ENCODE data around the gene TNFRSF19.

Gene TNFRSF19

GRCh38 chr13:23608701-23609413, 38.6 kb downstream of the TNFRSF19 start:
- no peak for DNase-seq

GRCh38 chr13:23609414-23609760, 39.2 kb downstream of the TNFRSF19 start:
- no peak for DNase-seq

- no peak for DNase-seq
Observed at GRCh38 chr13:23609874-23610576, 39.8 kb downstream of the TNFRSF19 start.

- DNase-seq = no peak
Observed at GRCh38 chr13:23610966-23611491, 40.8 kb downstream of the TNFRSF19 start.

- no peak for DNase-seq
Observed at GRCh38 chr13:23612182-23612581, 42.0 kb downstream of the TNFRSF19 start.

GRCh38 chr13:23612731-23613130, 42.5 kb downstream of the TNFRSF19 start:
- no peak for DNase-seq

- no peak for DNase-seq
Observed at GRCh38 chr13:23613596-23613995, 43.4 kb downstream of the TNFRSF19 start.

GRCh38 chr13:23615395-23616081, 45.3 kb downstream of the TNFRSF19 start:
- DNase-seq = no peak

GRCh38 chr13:23616228-23616627, 46.0 kb downstream of the TNFRSF19 start:
- DNase-seq = no peak

- no peak for DNase-seq
Observed at GRCh38 chr13:23617551-23618024, 47.4 kb downstream of the TNFRSF19 start.

GRCh38 chr13:23618341-23618740, 48.1 kb downstream of the TNFRSF19 start:
- no peak for DNase-seq

- DNase-seq = no peak
Observed at GRCh38 chr13:23619068-23619855, 49.0 kb downstream of the TNFRSF19 start.

GRCh38 chr13:23620211-23620610, 50.0 kb downstream of the TNFRSF19 start:
- DNase-seq = no peak

GRCh38 chr13:23620613-23621315, 50.6 kb downstream of the TNFRSF19 start:
- no peak for DNase-seq

- DNase-seq = no peak
Observed at GRCh38 chr13:23621316-23621645, 51.1 kb downstream of the TNFRSF19 start.

GRCh38 chr13:23622985-23623384, 52.8 kb downstream of the TNFRSF19 start:
- no peak for DNase-seq

- no peak for DNase-seq
Observed at GRCh38 chr13:23623394-23623793, 53.2 kb downstream of the TNFRSF19 start.

GRCh38 chr13:23626700-23627099, 56.5 kb downstream of the TNFRSF19 start:
- DNase-seq = no peak

GRCh38 chr13:23627410-23627809, 57.2 kb downstream of the TNFRSF19 start:
- DNase-seq = no peak

- DNase-seq = no peak
Observed at GRCh38 chr13:23628250-23628649, 58.0 kb downstream of the TNFRSF19 start.

GRCh38 chr13:23628765-23629565, 58.8 kb downstream of the TNFRSF19 start:
- no peak for DNase-seq

Measured in activated effector memory CD4-positive, alpha-beta T cell treated with anti-CD3 and anti-CD28 coated beads, Interleukin-2, amount 50 U/mL, for 16 hours (primary cell).